Gastrocnemius medialis (tissue), 4 donors: ENCODE data around the gene MUC16. TPM values are rescaled to one million over a fixed set of nuclear protein-coding genes. Genes with fewer than 3 reads are reported as not detected.
"Not testable (repeated sequence)": the region's sequence is repeated elsewhere in the genome, so short reads cannot be mapped to it uniquely, and the experiment has no call there.

ENCODE experiments used
- ATAC-seq, 2 donors: fragments of 150-250 bp; one replicate each; pipeline ENCODE4 v1.9.1; 2016
- DNase-seq, 2 donors: peaks; one replicate each; pipeline ENCODE4 v3.0.0-alpha.2; 2019
- H3K27ac ChIP-seq, 4 donors: fragments of 200-600 bp; sonication (generic); 1 replicate in 1 of 4; 2 replicates in 3 of 4; pipeline ENCODE4 v1.5.1; 2016 to 2018; ENCODE audit warnings: mild to moderate bottlenecking in 2 of 4, moderate library complexity in 1 of 4
- H3K27me3 ChIP-seq, 3 donors: fragments of 200-600 bp; sonication (generic) in 2 of 3; 1 replicate in 1 of 3; 2 replicates in 2 of 3; pipeline versions ENCODE4 v1.5.1 to v1.6.0; 2016 to 2019; ENCODE audit warnings: mild to moderate bottlenecking in 1 of 3, moderate library complexity in 1 of 3
- H3K36me3 ChIP-seq, 2 donors: fragments of 200-600 bp; sonication (generic) in 1 of 2; one replicate each; pipeline ENCODE4 v1.5.1; 2017 to 2018
- H3K4me1 ChIP-seq, 2 donors: fragments of 200-600 bp; sonication (generic) in 1 of 2; one replicate each; pipeline ENCODE4 v1.5.1; 2016 to 2017; ENCODE audit warnings: mild to moderate bottlenecking in 2 of 2
- H3K4me3 ChIP-seq, 4 donors: fragments of 200-600 bp; sonication (generic) in 3 of 4; 1 replicate in 1 of 4; 2 replicates in 3 of 4; pipeline ENCODE4 v1.5.1; 2016 to 2019; ENCODE audit warnings: mild to moderate bottlenecking in 2 of 4
- H3K9me3 ChIP-seq, 3 donors: fragments of 200-600 bp; sonication (generic) in 2 of 3; 1 replicate in 1 of 3; 2 replicates in 2 of 3; pipeline ENCODE4 v1.5.1; 2016 to 2019
- CTCF ChIP-seq, 5 experiments: fragments of 450-650 bp in 3 of 5; fragments of 200-600 bp in 2 of 5; sonication (generic) in 2 of 5; IDR thresholded peaks in 4 of 5; conservative IDR thresholded peaks in 1 of 5; 1 replicate in 4 of 5; 2 replicates in 1 of 5; pipeline ENCODE4 v1.5.1; 2016 to 2019; ENCODE audit warnings: antibody characterized with exemption in 5 of 5, mild to moderate bottlenecking in 3 of 5, moderate library complexity in 3 of 5
- POLR2A ChIP-seq, 2 donors: fragments of 450-650 bp; IDR thresholded peaks; one replicate each; pipeline ENCODE4 v1.6.1; 2017; ENCODE audit warnings: antibody characterized with exemption in 2 of 2, mild to moderate bottlenecking in 2 of 2, moderate library complexity in 2 of 2
- in situ Hi-C, 4 donors: fragments of 200-750 bp; cut with MboI; loops; one replicate each; pipeline versions ENCODE4 v1.15.0 to v1.8.0; 2017; ENCODE audit warnings: low sequenced_read_pairs in 4 of 4
- intact Hi-C: fragments of 100-400 bp; cut with DNase I; formaldehyde crosslinking; loops from one replicate; pipeline ENCODE4 v1.15.1; 2023; ENCODE audit warnings: low total_unique reads
- total RNA-seq, 4 donors: library from RNA; depleted of rRNA; stranded (reverse); fragments of >200 nt; gene quantifications; one replicate each; pipeline versions ENCODE4 v1.1.0 to v1.2.3, GENCODE V29; 2016

The MUC16 gene
- not detected for total RNA-seq

GRCh38 chr19:9009935-9010651 lies at the start of gene MUC16:
MUC16 (minus strand) TSS chr19:9010409.
- no peaks in the 10 kb centered on the region for H3K4me1 ChIP-seq
- H3K36me3 ChIP-seq, result no peaks in the 10 kb centered on the region
- no peaks in the 10 kb centered on the region for H3K9me3 ChIP-seq
- H3K4me3 ChIP-seq, result no peak within 1 kb of the TSS
- no peak for DNase-seq
- in situ Hi-C loops, result no loop called here
- no peak for TF ChIP-seq CTCF (IDR thresholded peaks at IDR 0.05 in 4 of 5, conservative IDR thresholded peaks at IDR 0.05 in 1 of 5)
- TF ChIP-seq POLR2A (IDR thresholded peaks at IDR 0.05), result no peak
- ATAC-seq, result no peak
- H3K27me3 ChIP-seq, result no peaks in the 10 kb centered on the region
- intact Hi-C loops, result no loop called here
- H3K27ac ChIP-seq, result no peak within 1 kb of the TSS

DNA sequence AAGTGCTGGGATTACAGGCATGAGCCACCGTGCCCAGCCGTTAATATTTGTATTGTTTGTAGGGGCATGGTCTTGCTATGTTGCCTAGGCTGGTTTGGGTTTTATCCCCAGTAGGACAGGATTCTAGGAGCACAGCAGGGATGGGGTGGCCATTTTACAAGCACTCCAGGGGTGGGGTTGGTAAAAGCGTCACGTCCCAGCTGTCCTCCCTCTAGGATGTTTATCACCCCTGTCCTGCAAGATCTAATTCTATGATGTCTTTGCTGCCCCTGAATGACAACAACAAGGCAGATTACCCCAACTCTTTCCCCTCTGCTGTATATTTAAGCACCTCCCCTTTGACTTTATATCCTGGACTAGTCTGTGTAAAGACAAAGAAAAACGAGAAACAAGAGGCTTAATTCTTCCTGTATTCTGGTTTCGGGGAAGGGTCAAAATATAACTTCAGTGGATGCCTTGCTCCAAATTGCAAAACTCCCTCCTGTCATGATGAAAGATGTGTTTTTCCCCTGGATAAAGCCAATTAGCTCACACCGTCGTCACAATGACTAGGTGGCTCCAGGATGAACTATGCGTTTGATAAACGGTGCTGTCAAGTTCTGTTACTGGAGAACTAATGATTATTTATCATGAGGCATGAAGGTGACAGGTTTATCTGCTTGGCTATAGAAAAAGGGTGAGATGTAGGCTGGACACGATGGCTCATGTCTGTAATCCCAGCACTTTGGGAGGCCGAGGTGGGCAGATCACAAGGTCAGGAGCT lies 48.9 kb upstream of the MUC16 start:
- Histone ChIP-seq H3K36me3 (no peaks in the 10 kb centered on the region), H3K27me3 (no peaks in the 10 kb centered on the region), H3K27ac (no peak overlapping the region), H3K4me3 (no peak overlapping the region), H3K4me1 (no peaks in the 10 kb centered on the region), H3K9me3 (no peaks in the 10 kb centered on the region)
- no peak for TF ChIP-seq POLR2A (IDR thresholded peaks at IDR 0.05)
- no peak for TF ChIP-seq CTCF (IDR thresholded peaks at IDR 0.05 in 4 of 5, conservative IDR thresholded peaks at IDR 0.05 in 1 of 5)
- in situ Hi-C loops, result no loop called here
- ATAC-seq, result no peak
- intact Hi-C loops, result no loop called here
- no peak for DNase-seq

GRCh38 chr19:9057505-9058258 lies 47.5 kb upstream of the MUC16 start:
- TF ChIP-seq POLR2A (IDR thresholded peaks at IDR 0.05), result no peak
- no peak for TF ChIP-seq CTCF (IDR thresholded peaks at IDR 0.05 in 4 of 5, conservative IDR thresholded peaks at IDR 0.05 in 1 of 5)
- intact Hi-C loops, result no loop called here
- Histone ChIP-seq H3K27me3 (no peaks in the 10 kb centered on the region), H3K4me1 (no peaks in the 10 kb centered on the region), H3K27ac (no peak overlapping the region), H3K4me3 (no peak overlapping the region), H3K36me3 (no peaks in the 10 kb centered on the region), H3K9me3 (no peaks in the 10 kb centered on the region)
- ATAC-seq (no peak), DNase-seq (no peak)
- in situ Hi-C loops, result no loop called here

DNA sequence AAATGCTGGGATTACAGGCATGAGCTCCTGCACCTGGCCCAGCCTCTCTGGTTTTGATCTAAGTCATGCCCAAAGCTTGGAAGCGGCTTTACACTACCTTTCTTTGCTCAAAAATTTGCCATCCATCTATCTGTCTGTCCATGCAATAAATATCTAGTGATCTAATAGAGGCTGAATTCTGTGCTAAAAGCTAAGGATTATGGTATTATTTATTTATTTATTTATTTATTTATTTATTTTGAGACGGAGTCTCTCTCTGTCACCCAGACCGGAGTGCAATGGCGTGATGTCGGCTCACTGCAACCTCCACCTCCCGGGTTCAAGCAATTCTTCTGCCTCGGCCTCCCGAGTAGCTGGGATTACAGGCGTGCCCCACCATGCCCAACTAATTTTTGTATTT lies 45.9 kb upstream of the MUC16 start:
- H3K9me3 ChIP-seq, H3K27ac ChIP-seq, intact Hi-C loops, ATAC-seq, H3K36me3 ChIP-seq, H3K4me3 ChIP-seq, H3K27me3 ChIP-seq, in situ Hi-C loops, H3K4me1 ChIP-seq, DNase-seq: not testable (repeated sequence)

GRCh38 chr19:9054765-9055164 lies 44.6 kb upstream of the MUC16 start:
- Histone ChIP-seq H3K36me3 (no peaks in the 10 kb centered on the region), H3K9me3 (no peaks in the 10 kb centered on the region), H3K4me3 (no peak overlapping the region), H3K4me1 (no peaks in the 10 kb centered on the region), H3K27ac (no peak overlapping the region), H3K27me3 (no peaks in the 10 kb centered on the region)
- no peak for ATAC-seq
- in situ Hi-C loops, result no loop called here
- TF ChIP-seq CTCF (IDR thresholded peaks at IDR 0.05 in 4 of 5, conservative IDR thresholded peaks at IDR 0.05 in 1 of 5) (no peak), POLR2A (IDR thresholded peaks at IDR 0.05) (no peak)
- no peak for DNase-seq
- intact Hi-C loops, result no loop called here
